GM10248 (cell line): ENCODE data around the gene SLMAP.

Source experiments
- CTCF ChIA-PET: fragments of 300-600 bp; sonication (Branson Sonifier 250); formaldehyde crosslinking; extraction: SDS; loops from one replicate; lab custom pipeline; 2021; ENCODE audit warnings: antibody characterized with exemption; lab: Yijun Ruan, JAX
- POLR2A ChIA-PET: fragments of 350-650 bp; sonication (Branson Sonifier 250); formaldehyde crosslinking; extraction: SDS; loops from one replicate; lab custom pipeline; 2020; ENCODE audit warnings: antibody characterized with exemption; lab: Yijun Ruan, JAX
- DNase-seq: peaks from one replicate; pipeline ENCODE4 v3.0.0; 2012; ENCODE audit errors: extremely low spot score
- TF ChIP-seq, protein P1 (sequence below): IDR thresholded peaks from 2 replicates; pipeline ENCODE4 v1.5.1; 2012; ENCODE audit warnings: mild to moderate bottlenecking, low read depth; ENCODE audit errors: extremely low read depth, missing control alignments, control extremely low read depth

The SLMAP gene

DNA sequence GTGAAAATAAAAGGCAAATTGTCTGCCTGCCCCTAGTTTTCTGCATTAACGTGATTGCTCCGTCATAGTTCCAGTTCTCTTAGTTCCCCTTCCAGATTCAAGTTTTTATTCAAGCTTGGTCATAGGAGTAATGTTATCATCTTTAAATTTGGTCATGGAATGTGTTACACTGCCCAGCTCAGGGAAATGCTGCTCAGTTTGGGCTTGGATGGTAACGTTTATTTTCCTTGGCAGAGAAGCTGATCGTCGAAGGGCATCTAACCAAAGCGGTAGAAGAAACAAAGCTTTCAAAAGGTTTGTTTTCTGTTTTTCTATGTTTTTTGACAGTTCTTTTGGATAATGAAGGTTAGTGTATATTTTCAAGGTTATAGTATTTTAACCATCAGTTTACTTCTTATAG lies 133.7 kb downstream of the SLMAP start:
- no peak for DNase-seq
- ChIA-PET POLR2A (no interaction called here), CTCF (interaction anchor here (0.9 to 1.3 kb wide), 2 partner anchors 10 to 21 kb away, joined by 3 to 6 read pairs; no protein-coding TSS in a partner anchor)
- TF ChIP-seq, protein P1, sequence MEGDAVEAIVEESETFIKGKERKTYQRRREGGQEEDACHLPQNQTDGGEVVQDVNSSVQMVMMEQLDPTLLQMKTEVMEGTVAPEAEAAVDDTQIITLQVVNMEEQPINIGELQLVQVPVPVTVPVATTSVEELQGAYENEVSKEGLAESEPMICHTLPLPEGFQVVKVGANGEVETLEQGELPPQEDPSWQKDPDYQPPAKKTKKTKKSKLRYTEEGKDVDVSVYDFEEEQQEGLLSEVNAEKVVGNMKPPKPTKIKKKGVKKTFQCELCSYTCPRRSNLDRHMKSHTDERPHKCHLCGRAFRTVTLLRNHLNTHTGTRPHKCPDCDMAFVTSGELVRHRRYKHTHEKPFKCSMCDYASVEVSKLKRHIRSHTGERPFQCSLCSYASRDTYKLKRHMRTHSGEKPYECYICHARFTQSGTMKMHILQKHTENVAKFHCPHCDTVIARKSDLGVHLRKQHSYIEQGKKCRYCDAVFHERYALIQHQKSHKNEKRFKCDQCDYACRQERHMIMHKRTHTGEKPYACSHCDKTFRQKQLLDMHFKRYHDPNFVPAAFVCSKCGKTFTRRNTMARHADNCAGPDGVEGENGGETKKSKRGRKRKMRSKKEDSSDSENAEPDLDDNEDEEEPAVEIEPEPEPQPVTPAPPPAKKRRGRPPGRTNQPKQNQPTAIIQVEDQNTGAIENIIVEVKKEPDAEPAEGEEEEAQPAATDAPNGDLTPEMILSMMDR, result no peak

DNA sequence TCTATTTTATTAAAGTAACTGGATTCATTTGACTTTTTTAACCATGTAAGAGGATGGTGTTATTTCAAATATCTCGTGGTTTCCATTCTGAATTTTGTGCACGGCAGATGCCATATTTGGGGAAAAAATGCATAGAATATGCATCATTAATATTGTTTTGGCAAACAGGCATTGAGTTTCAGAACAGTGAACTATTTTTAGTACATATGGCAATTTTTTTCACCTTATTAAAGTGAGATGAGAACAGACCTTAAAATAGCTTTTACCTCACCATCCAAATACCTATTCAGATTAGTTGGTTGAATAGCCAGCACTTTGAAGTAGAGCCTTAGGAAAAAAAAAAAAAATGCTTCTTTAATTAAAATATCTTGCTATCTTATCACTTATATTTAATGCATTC lies 134.8 kb downstream of the SLMAP start:
- no peak for DNase-seq
- CTCF ChIA-PET, result no interaction called here

DNA sequence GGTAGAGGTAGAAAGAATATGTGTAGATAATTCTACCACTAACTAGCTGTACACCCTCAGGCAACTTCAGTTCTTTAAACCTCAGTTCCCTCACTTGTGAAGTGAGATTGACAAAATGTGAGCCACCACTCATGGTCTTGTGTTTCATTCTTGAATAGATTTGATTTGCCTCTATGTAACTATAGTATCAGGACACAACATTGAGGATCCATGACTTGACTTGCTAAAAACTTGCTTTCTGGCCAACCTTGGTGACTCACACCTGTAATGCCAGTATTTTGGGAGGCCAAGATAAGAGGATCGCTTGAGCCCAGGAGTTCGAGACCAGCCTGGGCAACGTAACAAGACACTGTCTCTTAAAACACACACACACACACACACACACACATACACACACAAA lies 136.3 kb downstream of the SLMAP start:
- ChIA-PET CTCF (interaction anchor here (1.3 kb wide), 1 partner anchor 22 kb away, joined by 4 read pairs; no protein-coding TSS in a partner anchor), POLR2A (no interaction called here)
- DNase-seq, result no peak
- TF ChIP-seq, protein P1, result no peak

More for the DNA sequence above, 134.8 kb downstream of the SLMAP start:
- TF ChIP-seq, protein P1, result no peak
- POLR2A ChIA-PET, result no interaction called here

DNA sequence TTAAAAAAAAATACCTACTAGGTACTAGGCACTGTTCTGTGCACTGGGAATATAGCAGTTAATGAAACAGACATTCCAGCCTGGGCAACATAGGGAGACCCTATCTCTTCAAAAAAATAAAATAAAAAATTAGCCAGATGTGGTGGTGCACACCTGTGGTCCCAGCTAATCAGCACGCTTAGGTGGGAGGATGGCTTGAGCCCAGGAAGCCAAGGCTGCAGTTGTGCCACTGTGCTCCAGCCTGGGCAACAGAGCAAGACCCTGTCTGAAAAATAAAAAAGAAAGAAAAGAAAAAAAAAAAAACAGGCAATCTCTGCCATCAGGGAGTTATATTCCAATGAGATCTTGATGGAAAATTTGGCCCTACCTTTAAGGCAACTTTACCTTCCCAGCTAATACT lies 137.0 kb downstream of the SLMAP start:
- TF ChIP-seq, protein P1, result no peak
- ChIA-PET POLR2A (no interaction called here), CTCF (interaction anchor here (1.3 kb wide), 1 partner anchor 22 kb away, joined by 4 read pairs; no protein-coding TSS in a partner anchor)
- DNase-seq, result no peak

DNA sequence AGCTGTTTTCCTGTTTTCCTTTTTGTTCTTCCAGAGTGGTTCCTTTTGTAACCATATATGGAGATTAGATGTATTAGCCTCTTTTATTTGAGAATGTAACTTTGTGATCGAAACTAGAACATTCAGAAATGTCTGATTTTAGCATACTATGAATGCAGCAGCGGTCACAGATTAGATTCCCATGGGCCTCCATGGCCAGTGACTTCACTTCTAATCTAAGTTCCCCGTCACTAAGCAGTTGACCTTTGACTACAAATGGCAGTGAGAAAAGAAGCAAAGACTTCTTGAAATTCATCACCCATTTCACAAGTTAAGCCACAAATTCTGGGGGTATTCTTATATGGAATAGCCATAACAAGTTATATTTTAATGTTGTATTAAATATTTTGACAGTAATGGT lies 137.6 kb downstream of the SLMAP start:
- CTCF ChIA-PET, result no interaction called here
- TF ChIP-seq, protein P1, result no peak
- no peak for DNase-seq
- POLR2A ChIA-PET, result no interaction called here

DNA sequence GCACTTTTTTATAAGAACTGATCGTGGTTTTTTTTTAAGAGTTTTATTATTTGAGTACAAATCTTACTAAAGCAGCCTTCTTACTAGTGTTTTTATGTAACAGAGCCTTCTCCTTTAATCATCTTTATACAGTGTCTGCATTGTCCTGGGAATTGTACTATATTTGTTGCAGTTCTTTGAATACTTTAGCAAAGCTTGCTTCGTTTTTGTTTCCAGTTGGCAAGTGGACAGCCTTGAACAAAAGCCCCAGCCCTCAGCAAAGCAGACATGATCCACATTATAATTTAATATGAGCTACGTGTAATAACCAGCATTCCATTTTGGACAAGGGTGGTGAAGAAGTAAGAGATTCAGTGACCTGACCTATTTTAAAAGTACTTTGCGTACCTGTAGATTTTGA lies 139.9 kb downstream of the SLMAP start:
- POLR2A ChIA-PET, result no interaction called here
- CTCF ChIA-PET, result interaction anchor here (1.5 kb wide), 1 partner anchor 13 kb away, joined by 5 read pairs; no protein-coding TSS in a partner anchor
- TF ChIP-seq, protein P1, result no peak
- DNase-seq, result no peak
